Measurements from ENCODE around the gene HSPA8.
"Not testable (repeated sequence)": the region's sequence is repeated elsewhere in the genome, so short reads cannot be mapped to it uniquely, and the experiment has no call there.

Gene HSPA8

DNA sequence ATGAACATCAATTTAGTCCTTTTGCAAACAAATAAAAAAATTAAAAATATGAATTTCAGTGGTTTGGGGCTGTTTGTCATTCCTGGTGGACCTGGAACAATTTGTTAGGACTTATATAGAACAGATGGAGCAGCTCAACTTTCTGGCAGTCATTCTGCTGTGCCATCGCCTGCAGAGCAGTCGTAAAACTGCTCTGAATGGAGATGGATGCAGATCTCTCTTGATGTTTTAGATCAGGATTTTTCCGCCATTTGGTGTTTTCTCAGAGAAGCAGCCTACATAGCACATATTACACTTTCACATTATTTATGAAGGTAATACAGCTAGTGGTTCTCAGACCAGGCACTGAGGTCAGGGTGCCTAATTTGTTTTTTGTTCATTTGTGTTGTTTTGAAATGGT lies 31.8 kb upstream of the HSPA8 start:
- Histone ChIP-seq H3K27ac (no peak overlapping the region), H3K4me2 (no peak overlapping the region), H4K20me1 (no peaks in the 10 kb centered on the region), H3K36me3 (no peaks in the 10 kb centered on the region), H3K27me3 (no peaks in the 10 kb centered on the region), H3K9me3 (replicated peaks in 1 of 11) (no peaks in the 10 kb centered on the region), H3K4me3 (no peak overlapping the region), H3K4me1 (peaks cover 0 to 9% (median 0%) of the 10 kb centered on the region in 10 experiments; a peak in 6 of 20 replicates), H3K9ac (no peak overlapping the region)
- TF ChIP-seq Cebpa-rat (IDR thresholded peaks at IDR 0.05), result no peak

DNA sequence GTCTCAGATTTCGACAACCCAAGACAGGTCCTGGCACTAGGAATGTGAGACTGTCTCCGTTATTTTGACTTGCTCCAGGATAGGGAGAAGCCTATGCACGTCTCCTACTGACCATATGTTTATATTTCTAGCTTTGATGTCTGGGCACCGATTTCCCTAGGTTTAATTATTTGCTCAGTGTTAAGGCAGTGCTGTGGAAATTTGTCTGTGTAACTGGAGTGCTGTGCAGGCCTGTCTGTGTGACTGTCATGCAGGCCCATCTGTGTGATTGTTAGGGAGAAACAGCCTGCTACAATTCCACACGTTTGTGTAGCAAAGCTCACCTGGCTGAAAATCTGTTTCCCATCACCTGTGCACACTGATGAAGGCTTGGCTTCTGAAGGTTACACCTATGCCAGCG lies 29.6 kb upstream of the HSPA8 start:
- no peak overlapping the region for H3K4me2 ChIP-seq
- no peak overlapping the region for H3K9ac ChIP-seq
- H4K20me1 ChIP-seq, result no peaks in the 10 kb centered on the region
- no peaks in the 10 kb centered on the region for H3K36me3 ChIP-seq
- peaks cover 0 to 11% (median 3%) of the 10 kb centered on the region in 10 experiments; a peak in 10 of 20 replicates for H3K4me1 ChIP-seq
- no peaks in the 10 kb centered on the region for H3K27me3 ChIP-seq
- no peak for TF ChIP-seq Cebpa-rat (IDR thresholded peaks at IDR 0.05)
- no peak overlapping the region for H3K4me3 ChIP-seq
- no peaks in the 10 kb centered on the region for H3K9me3 ChIP-seq (replicated peaks in 1 of 11)
- H3K27ac ChIP-seq, result no peak overlapping the region

DNA sequence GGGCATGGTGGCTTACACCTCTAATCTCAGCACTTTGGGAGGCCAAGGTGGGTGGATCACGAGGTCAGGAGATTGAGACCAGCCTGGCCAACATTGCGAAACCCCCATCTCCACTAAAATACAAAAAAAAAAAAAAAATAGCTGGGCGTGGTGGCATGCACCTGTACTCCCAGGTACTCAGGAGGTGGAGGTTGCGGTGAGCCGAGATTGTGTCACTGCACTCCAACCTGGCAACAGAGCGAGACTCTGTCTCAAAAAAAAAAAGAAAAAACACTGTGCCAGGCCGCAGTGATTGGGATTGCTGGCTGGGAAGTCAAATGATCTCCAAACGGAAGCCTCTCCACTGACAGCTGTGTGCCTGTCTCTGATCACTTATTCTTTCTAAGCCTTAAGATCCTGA lies 28.2 kb upstream of the HSPA8 start:
- not testable (repeated sequence) for H3K9me3 ChIP-seq (replicated peaks in 1 of 11); H3K9ac ChIP-seq; H3K27ac ChIP-seq; H3K27me3 ChIP-seq; H3K4me2 ChIP-seq; H3K36me3 ChIP-seq; H4K20me1 ChIP-seq; H3K4me3 ChIP-seq
- H3K4me1 ChIP-seq, result peaks cover 0 to 10% (median 6%) of the 10 kb centered on the region in 10 experiments; a peak in 10 of 20 replicates
- TF ChIP-seq Cebpa-rat (IDR thresholded peaks at IDR 0.05), result peak in 1 of 11 experiments; percentile 44; a peak in 1 of 22 replicates

DNA sequence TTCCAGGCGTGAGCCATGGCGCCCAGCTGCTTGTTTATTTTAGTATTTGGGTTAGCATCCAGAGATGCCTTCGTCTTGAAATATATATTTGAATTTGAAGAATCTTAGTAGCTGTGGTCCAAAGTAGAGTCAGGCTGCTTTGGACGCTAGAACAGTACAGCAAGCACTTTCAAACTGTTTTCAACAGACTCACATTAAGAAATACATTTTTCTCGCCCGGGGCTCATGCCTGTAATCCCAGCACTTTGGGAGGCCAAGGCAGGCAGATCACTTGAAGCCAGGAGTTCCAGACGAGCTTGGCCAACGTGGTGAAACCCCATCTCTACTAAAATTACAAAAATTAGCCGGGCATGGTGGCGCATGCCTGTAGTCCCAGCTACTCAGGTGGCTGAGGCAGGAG lies 27.0 kb upstream of the HSPA8 start:
- H4K20me1 ChIP-seq; H3K9ac ChIP-seq; H3K27ac ChIP-seq; H3K4me3 ChIP-seq; H3K27me3 ChIP-seq; H3K9me3 ChIP-seq (replicated peaks in 1 of 11); H3K36me3 ChIP-seq; H3K4me2 ChIP-seq: not testable (repeated sequence)
- peaks cover 0 to 10% (median 6%) of the 10 kb centered on the region in 10 experiments; a peak in 13 of 20 replicates for H3K4me1 ChIP-seq

DNA sequence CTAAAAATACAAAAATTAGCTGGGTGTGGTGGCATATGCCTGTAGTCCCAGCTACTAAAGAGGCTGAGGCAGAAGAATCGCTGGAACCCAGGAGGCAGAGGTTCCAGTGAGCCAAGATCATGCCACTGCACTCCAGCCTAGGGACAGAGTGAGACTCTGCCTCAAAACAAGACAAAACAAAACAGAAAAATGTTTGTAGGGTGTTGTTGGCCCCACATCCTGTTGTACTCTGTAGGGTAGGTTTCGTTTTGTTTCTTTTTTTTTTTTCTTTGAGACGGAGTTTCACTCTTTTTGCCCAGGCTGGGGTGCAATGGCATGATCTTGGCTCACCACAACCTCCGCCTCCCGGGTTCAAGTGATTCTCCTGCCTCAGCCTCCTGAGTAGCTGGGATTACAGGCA lies 25.7 kb upstream of the HSPA8 start:
- not testable (repeated sequence) for H3K27me3 ChIP-seq; H3K9ac ChIP-seq; H3K4me2 ChIP-seq; H4K20me1 ChIP-seq; H3K4me3 ChIP-seq; H3K36me3 ChIP-seq; H3K27ac ChIP-seq; H3K9me3 ChIP-seq (replicated peaks in 1 of 11)
- peaks cover 0 to 12% (median 7%) of the 10 kb centered on the region in 10 experiments; a peak in 15 of 20 replicates for H3K4me1 ChIP-seq

DNA sequence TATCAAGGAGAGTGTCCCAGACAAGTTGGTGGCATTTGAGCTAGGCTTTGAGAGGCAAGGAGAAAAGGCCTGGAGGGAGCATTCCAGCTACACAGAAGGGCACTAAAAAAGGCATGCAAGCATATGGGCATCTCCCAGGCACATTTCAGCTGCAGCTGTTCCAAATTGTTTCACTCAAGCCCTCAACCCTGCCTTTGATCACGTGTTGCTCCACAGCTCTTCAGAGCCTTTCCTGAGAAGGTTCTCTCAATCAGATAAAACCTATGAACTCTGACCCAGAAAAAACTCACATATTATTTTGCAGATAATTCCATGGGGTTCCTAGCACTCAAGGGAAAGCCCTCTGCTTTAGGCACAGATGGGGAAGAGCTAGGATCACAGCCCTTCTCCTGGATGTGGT lies 24.4 kb upstream of the HSPA8 start:
- H3K4me2 ChIP-seq, result peak overlapping the region in 4 of 11 experiments; percentile 4 to 23 (median 11); a peak in 6 of 22 replicates
- H3K36me3 ChIP-seq, result no peaks in the 10 kb centered on the region
- H3K9ac ChIP-seq, result no peak overlapping the region
- H3K4me1 ChIP-seq, result peaks cover 0 to 12% (median 7%) of the 10 kb centered on the region in 10 experiments; a peak in 15 of 20 replicates
- H4K20me1 ChIP-seq, result no peaks in the 10 kb centered on the region
- no peak overlapping the region for H3K4me3 ChIP-seq
- H3K27me3 ChIP-seq, result no peaks in the 10 kb centered on the region
- H3K27ac ChIP-seq, result no peak overlapping the region
- TF ChIP-seq Cebpa-rat (IDR thresholded peaks at IDR 0.05), result no peak
- H3K9me3 ChIP-seq (replicated peaks in 1 of 11), result peaks cover 0 to 4% (median 0%) of the 10 kb centered on the region in 11 experiments; a peak in 2 of 22 replicates

DNA sequence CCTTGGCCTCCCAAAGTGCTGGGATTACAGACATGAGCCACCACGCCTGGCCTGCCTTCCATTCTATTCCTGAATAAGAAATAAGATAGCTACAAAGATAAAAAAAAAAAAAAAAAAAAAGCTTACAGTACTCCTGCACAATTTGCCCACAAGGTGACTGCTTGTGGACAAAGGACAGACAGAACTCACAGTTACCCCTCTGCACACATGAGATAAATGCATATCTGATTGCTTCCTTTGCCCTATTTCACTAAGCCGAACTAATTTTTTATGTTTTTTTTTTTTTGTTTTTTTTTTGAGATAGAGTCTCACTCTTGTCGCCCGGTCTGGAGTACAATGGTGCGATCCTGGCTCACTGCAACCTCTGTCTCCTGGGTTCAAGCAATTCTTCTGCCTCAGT lies 23.6 kb upstream of the HSPA8 start:
- no peak overlapping the region for H3K4me2 ChIP-seq
- no peak overlapping the region for H3K9ac ChIP-seq
- no peak overlapping the region for H3K4me3 ChIP-seq
- no peaks in the 10 kb centered on the region for H3K36me3 ChIP-seq
- no peak for TF ChIP-seq Cebpa-rat (IDR thresholded peaks at IDR 0.05)
- peaks cover 0 to 4% (median 0%) of the 10 kb centered on the region in 11 experiments; a peak in 2 of 22 replicates for H3K9me3 ChIP-seq (replicated peaks in 1 of 11)
- H3K27me3 ChIP-seq, result no peaks in the 10 kb centered on the region
- H3K4me1 ChIP-seq, result peaks cover 0 to 12% (median 7%) of the 10 kb centered on the region in 10 experiments; a peak in 15 of 20 replicates
- H3K27ac ChIP-seq, result no peak overlapping the region
- no peaks in the 10 kb centered on the region for H4K20me1 ChIP-seq

DNA sequence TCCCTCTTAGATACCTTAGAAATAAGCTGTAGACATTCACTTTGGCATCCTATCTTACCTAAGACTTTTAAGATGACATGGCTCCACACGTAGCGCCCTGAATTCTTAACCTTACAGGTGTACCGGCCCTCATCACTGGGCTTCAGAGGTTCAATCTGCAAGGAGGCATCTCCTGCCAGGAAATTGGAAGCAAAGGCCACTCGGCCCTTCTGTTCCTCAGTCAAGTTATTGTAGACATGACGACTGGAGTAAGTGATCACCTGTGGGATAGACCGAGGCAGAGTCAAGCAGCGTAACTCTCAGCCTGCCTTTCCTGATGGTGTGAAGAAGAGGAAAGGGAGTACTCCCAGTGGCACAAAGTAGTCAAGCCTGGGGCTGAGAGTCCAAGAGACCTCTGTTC lies 22.5 kb upstream of the HSPA8 start:
- H3K9ac ChIP-seq, result no peak overlapping the region
- no peak for TF ChIP-seq Cebpa-rat (IDR thresholded peaks at IDR 0.05)
- no peaks in the 10 kb centered on the region for H3K27me3 ChIP-seq
- H3K36me3 ChIP-seq, result no peaks in the 10 kb centered on the region
- no peaks in the 10 kb centered on the region for H4K20me1 ChIP-seq
- H3K4me2 ChIP-seq, result no peak overlapping the region
- H3K9me3 ChIP-seq (replicated peaks in 1 of 11), result peaks cover 0 to 4% (median 0%) of the 10 kb centered on the region in 11 experiments; a peak in 2 of 22 replicates
- H3K27ac ChIP-seq, result no peak overlapping the region
- H3K4me3 ChIP-seq, result no peak overlapping the region
- peaks cover 0 to 12% (median 7%) of the 10 kb centered on the region in 10 experiments; a peak in 15 of 20 replicates for H3K4me1 ChIP-seq

DNA sequence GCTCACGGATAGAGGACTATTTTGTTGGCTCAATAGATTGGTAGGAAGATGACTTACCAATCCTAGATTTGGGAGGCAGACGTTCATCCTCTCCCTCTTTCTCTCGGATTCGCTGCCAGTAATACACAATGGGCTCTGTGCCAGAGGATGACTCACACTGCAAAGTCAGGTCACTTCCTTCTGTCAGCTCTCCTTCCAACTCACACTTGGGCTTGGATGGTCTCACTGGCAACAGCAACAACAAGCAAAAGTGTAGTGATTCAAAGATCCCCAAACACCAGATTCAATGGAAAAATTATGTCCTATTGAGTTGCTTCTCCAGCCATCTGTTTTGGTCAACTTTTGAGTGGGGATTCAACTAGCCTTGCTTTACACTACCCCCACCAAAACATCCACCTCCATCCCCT lies 21.7 kb upstream of the HSPA8 start:
- H4K20me1 ChIP-seq, result no peaks in the 10 kb centered on the region
- H3K9ac ChIP-seq, result no peak overlapping the region
- no peak overlapping the region for H3K4me3 ChIP-seq
- H3K27me3 ChIP-seq, result no peaks in the 10 kb centered on the region
- peak overlapping the region in 2 of 11 experiments; percentile 39 to 48; a peak in 3 of 22 replicates for H3K27ac ChIP-seq
- peaks cover 0 to 4% (median 0%) of the 10 kb centered on the region in 11 experiments; a peak in 2 of 22 replicates for H3K9me3 ChIP-seq (replicated peaks in 1 of 11)
- no peaks in the 10 kb centered on the region for H3K36me3 ChIP-seq
- TF ChIP-seq Cebpa-rat (IDR thresholded peaks at IDR 0.05), result no peak
- H3K4me2 ChIP-seq, result peak overlapping the region in 2 of 11 experiments; percentile 31 to 32; a peak in 2 of 22 replicates
- H3K4me1 ChIP-seq, result peaks cover 0 to 12% (median 7%) of the 10 kb centered on the region in 10 experiments; a peak in 15 of 20 replicates

DNA sequence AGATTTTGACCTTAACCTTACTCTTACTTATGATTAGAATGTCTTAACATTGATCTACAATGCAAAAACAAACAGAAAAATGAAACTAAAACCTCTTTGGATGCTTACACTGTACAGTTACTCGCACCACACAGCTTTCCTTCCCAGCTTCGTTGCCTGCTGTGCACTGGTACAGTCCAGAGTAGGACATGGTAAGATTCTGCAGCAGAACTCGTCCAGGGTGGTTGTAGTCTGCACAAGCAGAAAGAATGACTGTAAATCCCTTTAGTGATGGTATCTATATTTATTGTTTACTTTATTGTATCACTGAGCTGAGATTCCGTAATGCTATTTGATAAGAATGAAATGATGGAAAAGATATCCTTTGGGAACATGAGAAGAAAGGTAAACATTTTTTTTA lies 21.0 kb upstream of the HSPA8 start:
- Histone ChIP-seq H3K9ac (no peak overlapping the region), H3K4me2 (no peak overlapping the region), H4K20me1 (no peaks in the 10 kb centered on the region), H3K9me3 (replicated peaks in 1 of 11) (peaks cover 0 to 4% (median 0%) of the 10 kb centered on the region in 11 experiments; a peak in 2 of 22 replicates), H3K36me3 (no peaks in the 10 kb centered on the region), H3K4me3 (no peak overlapping the region), H3K27me3 (no peaks in the 10 kb centered on the region), H3K27ac (no peak overlapping the region), H3K4me1 (peaks cover 0 to 12% (median 7%) of the 10 kb centered on the region in 10 experiments; a peak in 15 of 20 replicates)
- no peak for TF ChIP-seq Cebpa-rat (IDR thresholded peaks at IDR 0.05)

Measured in BLaER1 treated with 17β-estradiol and CSF1 and Interleukin-3, amounts not matched to agents 10 nM and 100 nM (cell line).